Tibial nerve (tissue), 4 donors: ENCODE measurements around the gene KCNIP3.

ENCODE experiments used
- EP300 ChIP-seq, 2 donors: sonication (generic); formaldehyde crosslinking; IDR thresholded peaks; one replicate each; pipeline ENCODE4 v1.6.1; 2017; ENCODE audit warnings: antibody characterized with exemption in 2 of 2, mild to moderate bottlenecking in 1 of 2
- POLR2A ChIP-seq, 2 donors: fragments of 450-650 bp; IDR thresholded peaks; one replicate each; pipeline ENCODE4 v1.6.1; 2017; ENCODE audit warnings: antibody characterized with exemption in 2 of 2, mild to moderate bottlenecking in 2 of 2, moderate library complexity in 2 of 2
- TF ChIP-seq, protein P1 (sequence below), 5 experiments: fragments of 200-600 bp in 3 of 5; fragments of 450-650 bp in 2 of 5; sonication (generic) in 3 of 5; IDR thresholded peaks; one replicate each; pipeline ENCODE4 v1.5.1; 2016 to 2019; ENCODE audit warnings: antibody characterized with exemption in 5 of 5, mild to moderate bottlenecking in 3 of 5, moderate library complexity in 2 of 5

DNA sequence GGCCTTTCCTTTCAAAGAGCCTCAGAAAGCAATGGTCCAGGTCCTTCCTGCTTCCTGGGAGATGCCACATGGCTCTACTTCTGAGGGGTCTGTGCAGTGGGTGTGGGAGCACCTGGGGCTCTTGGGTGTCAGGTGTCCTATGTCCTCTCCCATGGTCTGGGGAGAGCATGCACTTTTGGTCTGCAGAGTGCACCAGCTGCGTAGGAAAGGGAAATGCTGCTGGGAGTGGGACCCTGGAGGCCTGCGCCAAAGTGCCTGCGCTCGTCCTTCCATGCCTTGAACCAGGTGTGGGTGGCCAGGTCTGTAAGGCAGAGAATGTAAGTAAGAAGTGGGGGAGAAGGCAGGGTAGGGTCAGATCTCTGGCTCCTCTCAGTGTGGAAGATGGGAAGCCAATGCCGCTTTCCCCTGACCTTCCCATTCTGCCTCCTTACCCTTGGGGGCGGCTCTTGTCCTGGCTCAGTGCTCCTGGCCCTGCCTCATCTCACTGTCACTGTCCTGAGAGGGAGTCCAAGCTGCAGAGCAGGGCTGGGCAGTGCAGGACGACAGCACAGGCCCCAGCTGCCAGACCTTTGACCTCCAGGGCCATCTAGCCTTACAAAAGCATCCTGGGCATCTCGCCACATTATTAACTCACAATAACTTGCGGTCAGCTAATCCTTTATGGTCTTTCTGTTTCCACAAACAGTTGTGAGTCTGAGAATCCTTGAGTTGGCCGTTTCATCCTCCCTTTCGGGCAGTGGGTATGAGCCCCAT lies 29.5 kb upstream of the KCNIP3 start:
- TF ChIP-seq, protein P1, sequence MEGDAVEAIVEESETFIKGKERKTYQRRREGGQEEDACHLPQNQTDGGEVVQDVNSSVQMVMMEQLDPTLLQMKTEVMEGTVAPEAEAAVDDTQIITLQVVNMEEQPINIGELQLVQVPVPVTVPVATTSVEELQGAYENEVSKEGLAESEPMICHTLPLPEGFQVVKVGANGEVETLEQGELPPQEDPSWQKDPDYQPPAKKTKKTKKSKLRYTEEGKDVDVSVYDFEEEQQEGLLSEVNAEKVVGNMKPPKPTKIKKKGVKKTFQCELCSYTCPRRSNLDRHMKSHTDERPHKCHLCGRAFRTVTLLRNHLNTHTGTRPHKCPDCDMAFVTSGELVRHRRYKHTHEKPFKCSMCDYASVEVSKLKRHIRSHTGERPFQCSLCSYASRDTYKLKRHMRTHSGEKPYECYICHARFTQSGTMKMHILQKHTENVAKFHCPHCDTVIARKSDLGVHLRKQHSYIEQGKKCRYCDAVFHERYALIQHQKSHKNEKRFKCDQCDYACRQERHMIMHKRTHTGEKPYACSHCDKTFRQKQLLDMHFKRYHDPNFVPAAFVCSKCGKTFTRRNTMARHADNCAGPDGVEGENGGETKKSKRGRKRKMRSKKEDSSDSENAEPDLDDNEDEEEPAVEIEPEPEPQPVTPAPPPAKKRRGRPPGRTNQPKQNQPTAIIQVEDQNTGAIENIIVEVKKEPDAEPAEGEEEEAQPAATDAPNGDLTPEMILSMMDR (IDR thresholded peaks at IDR 0.05): no peak
- TF ChIP-seq POLR2A (IDR thresholded peaks at IDR 0.05): no peak
- no peak for TF ChIP-seq EP300 (IDR thresholded peaks at IDR 0.05)
